ENCODE data around the gene ZNF12.

DNA sequence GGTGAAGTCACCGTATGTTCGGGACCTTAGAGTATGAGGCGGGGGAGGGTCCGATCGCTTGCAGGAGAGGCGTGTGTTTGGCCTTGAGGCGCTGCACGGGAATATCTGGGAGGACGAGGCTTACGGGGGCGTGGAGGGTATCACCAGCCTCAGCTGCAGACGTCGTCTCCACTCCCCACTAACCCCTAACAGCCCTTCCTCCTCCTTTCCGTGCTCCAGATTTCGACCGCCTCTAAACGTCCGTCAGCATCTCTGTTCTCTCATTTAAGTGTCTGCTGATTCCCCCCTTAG, 23.5 kb upstream of the ZNF12 start:
- no peak for TF ChIP-seq CTCF (conservative IDR thresholded peaks at IDR 0.05)
- no peak for TF ChIP-seq ZFX (IDR thresholded peaks at IDR 0.05)
